ENCODE data around the gene JADE2. TPM values are rescaled to one million over a fixed set of nuclear protein-coding genes. Genes with fewer than 3 reads are reported as not detected.
"Not testable (repeated sequence)": the region's sequence is repeated elsewhere in the genome, so short reads cannot be mapped to it uniquely, and the experiment has no call there.

The JADE2 gene
- total RNA-seq, 1 donor from 2014 or later, result 14.2 TPM

- no peak for DNase-seq (ENCODE audit: low spot score)
- ATAC-seq, result no peak
Measured at GRCh38 chr5:134547579-134547978, 22.1 kb downstream of the JADE2 start.

DNA sequence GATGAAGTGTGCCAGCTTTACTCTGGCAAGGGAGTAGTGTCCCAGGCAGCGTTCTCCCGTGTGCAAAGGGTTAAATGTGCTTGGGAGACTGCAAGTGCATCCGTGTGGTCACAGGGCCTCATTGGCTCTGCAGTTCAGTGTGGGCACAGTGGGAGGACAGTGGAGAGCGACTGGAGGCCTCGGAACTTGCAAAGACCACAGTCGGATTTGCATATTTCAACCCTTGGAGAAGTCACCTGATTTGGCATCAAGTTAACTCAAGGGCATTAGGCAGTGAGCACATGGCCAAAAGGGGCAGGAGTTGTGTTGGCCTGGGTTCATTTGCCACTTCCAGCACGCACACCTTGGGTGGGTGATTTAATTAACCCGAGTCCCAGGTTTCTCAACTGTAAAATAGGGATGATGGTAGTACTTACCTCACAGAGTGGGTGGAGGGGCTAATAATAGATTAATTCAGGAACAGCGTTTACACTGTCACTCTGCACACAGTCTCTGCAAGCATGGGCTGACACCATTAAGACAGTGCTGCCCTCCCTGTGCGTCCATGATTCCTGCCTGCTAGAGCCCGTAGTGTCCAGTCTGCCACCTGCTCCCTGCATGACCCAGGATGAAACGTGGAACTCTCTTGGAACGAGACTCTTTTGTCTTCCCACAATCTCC, 22.7 kb downstream of the JADE2 start:
- ATAC-seq, result no peak
- DNase-seq (ENCODE audit: low spot score), result no peak

GRCh38 chr5:134549714-134550113, 24.2 kb downstream of the JADE2 start:
- no peak for DNase-seq (ENCODE audit: low spot score)
- no peak for ATAC-seq

DNA sequence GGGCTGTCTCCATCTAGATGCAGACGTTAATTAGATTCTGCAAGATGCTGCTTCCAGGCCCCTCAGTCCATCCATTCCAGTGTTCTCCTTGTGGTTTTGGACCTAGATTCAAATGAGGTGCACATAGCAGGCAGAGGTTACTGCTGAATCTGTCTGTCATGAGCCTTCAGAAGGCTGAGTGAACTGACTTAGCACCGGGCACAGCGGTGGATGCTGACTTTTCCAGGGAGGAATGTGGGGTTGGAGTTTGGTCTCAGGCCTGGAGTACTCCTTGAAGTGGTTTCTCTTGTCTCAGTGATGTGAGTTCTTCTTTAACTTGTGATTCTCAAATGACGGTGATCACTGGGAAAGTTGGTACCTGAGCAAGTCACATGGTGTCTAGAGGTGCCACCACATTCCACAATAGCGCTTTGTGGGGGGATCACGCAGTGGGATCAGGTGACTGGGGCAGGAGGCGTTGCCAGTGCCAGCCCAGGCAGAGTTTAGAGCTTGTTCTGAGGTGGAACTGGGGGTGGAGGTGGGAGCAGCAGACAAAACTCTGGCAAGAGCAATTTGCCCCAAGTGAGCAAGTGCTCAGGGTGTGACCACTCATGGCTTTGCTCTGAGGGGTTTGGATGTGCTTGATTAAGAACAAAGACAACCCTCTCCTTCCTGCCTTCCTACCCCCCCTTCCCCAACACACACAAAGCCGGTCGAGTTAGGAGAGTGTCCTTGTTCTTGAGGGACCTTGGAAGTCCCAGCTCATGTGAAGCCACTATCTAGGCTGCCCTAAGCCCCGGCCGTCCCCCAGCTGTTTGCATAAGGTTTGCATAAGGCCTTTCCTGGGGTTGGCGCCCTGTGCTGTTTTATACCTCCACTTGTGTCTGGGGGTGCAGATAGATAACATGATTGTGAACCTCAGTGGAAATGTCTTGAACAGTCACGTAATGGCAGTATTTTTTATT, 25.1 kb downstream of the JADE2 start:
- DNase-seq (ENCODE audit: low spot score) (no peak), ATAC-seq (no peak)

- ATAC-seq, result no peak
- no peak for DNase-seq (ENCODE audit: low spot score)
Measured at GRCh38 chr5:134551901-134552300, 26.4 kb downstream of the JADE2 start.

GRCh38 chr5:134552301-134552700, 26.8 kb downstream of the JADE2 start:
- DNase-seq (ENCODE audit: low spot score) (no peak), ATAC-seq (no peak)

DNA sequence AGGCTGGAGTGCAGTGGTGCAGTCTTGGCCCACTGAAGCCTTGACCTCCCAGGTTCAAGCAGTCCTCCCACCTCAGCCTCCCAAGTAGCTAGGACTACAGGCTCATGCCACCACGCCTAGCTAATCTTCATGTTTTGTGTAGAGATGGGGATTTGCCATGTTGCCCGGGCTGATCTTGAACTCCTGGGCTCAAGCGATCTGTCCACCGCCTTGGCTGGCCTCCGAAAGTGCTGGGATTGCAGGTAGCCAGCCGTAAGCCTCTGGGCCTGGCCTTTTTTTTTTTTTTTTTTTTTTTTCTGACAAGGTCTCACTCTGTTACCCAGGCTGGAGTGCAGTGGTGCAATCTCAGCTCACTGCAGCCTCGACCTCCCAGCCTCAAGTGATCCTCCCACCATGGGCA, 27.2 kb downstream of the JADE2 start:
- not testable (repeated sequence) for DNase-seq (ENCODE audit: low spot score); ATAC-seq

GRCh38 chr5:134553821-134554267, 28.4 kb downstream of the JADE2 start:
- peak; percentile 59 for ATAC-seq

GRCh38 chr5:134554319-134555222, 29.1 kb downstream of the JADE2 start:
- peak; percentile 78 for DNase-seq (ENCODE audit: low spot score)
- ATAC-seq, result peak; percentile 83

More at GRCh38 chr5:134553821-134554267, 28.4 kb downstream of the JADE2 start:
- no peak for DNase-seq (ENCODE audit: low spot score)

- ATAC-seq (peak; percentile 13), DNase-seq (ENCODE audit: low spot score) (no peak)
Measured at GRCh38 chr5:134555223-134555889, 29.9 kb downstream of the JADE2 start.

GRCh38 chr5:134555890-134556311, 30.4 kb downstream of the JADE2 start:
- no peak for ATAC-seq
- DNase-seq (ENCODE audit: low spot score), result no peak

- DNase-seq (ENCODE audit: low spot score); ATAC-seq: not testable (repeated sequence)
Measured at GRCh38 chr5:134556588-134556987, 31.1 kb downstream of the JADE2 start.

DNA sequence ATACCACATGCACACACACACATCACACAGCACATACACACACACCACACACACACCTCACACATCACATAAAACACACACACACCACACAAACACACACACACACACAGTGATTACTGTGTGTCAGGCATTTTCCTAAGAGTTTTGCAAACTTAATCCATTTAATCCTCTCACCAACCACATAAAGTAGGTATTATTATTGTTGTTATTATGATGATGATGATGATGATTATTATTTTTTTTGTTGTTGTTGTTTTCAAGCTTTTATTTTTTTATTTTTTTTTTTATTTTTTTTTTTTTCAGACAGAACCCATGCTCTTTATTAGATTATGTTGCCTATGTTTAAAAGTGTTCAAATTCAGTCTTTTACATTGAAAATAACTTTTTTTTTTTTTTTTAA, 31.5 kb downstream of the JADE2 start:
- ATAC-seq, result no peak
- DNase-seq (ENCODE audit: low spot score), result no peak

DNA sequence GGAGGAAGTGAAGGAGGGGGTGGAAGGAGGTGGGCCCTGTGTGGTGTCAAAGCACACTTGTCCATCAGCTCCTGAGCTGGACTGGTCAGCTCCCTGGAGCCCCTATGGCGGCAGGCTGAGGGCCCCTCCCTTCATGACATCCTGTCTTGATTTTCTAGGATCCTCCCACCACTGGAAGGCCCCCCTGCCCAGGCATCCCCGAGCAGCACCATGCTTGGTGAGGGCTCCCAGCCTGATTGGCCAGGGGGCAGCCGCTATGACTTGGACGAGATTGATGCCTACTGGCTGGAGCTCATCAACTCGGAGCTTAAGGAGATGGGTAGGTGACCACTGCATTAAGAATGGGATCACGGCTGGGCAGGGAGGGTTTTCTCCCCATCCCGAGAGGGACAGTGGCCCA, 34.2 kb downstream of the JADE2 start:
- DNase-seq (ENCODE audit: low spot score) (no peak), ATAC-seq (no peak)

DNA sequence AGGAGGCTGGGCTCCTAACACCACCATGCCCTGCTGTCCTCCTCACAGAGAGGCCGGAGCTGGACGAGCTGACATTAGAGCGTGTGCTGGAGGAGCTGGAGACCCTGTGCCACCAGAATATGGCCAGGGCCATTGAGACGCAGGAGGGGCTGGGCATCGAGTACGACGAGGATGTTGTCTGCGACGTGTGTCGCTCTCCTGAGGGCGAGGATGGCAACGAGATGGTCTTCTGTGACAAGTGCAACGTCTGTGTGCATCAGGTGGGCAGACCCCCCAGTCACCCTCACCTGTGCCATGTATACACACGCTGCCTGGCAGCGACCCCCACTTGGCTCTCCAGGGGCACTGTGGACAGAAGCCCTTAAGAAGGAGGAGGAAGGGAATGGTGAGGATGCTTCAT, 35.2 kb downstream of the JADE2 start:
- ATAC-seq, result no peak

GRCh38 chr5:134561871-134562296, 36.4 kb downstream of the JADE2 start:
- DNase-seq (ENCODE audit: low spot score) (no peak), ATAC-seq (peak; percentile 79)

More for the DNA sequence above, 35.2 kb downstream of the JADE2 start:
- no peak for DNase-seq (ENCODE audit: low spot score)

DNA sequence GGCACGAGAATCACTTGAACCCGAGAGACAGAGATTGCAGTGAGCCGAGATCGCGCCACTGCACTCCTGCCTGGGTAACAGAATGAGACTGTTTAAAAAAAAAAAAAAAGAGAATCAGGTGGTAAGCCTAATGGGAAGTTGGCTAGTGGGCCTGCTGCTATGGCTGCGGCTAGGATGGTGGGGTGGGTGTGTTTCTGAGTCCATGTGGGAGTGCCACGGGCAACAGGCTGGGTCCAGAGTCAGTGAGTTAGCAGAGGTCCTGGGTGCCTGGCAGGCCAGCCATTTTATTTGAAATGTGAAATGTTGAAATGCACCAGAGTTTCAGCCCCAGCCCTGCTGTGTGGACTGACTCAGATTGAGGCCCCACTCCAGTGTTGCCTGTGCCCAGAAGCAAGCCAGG, 37.8 kb downstream of the JADE2 start:
- ATAC-seq, result no peak
- DNase-seq (ENCODE audit: low spot score), result no peak

GRCh38 chr5:134563962-134564361, 38.5 kb downstream of the JADE2 start:
- DNase-seq (ENCODE audit: low spot score) (no peak), ATAC-seq (no peak)

GRCh38 chr5:134564396-134564795, 38.9 kb downstream of the JADE2 start:
- DNase-seq (ENCODE audit: low spot score) (no peak), ATAC-seq (no peak)
